ENCODE results near the gene ADCY2. TPM values are rescaled to one million over a fixed set of nuclear protein-coding genes. Genes with fewer than 3 reads are reported as not detected.

The ADCY2 gene
- total RNA-seq, 1 donor from 2014 or later, result 0.59 TPM

DNA sequence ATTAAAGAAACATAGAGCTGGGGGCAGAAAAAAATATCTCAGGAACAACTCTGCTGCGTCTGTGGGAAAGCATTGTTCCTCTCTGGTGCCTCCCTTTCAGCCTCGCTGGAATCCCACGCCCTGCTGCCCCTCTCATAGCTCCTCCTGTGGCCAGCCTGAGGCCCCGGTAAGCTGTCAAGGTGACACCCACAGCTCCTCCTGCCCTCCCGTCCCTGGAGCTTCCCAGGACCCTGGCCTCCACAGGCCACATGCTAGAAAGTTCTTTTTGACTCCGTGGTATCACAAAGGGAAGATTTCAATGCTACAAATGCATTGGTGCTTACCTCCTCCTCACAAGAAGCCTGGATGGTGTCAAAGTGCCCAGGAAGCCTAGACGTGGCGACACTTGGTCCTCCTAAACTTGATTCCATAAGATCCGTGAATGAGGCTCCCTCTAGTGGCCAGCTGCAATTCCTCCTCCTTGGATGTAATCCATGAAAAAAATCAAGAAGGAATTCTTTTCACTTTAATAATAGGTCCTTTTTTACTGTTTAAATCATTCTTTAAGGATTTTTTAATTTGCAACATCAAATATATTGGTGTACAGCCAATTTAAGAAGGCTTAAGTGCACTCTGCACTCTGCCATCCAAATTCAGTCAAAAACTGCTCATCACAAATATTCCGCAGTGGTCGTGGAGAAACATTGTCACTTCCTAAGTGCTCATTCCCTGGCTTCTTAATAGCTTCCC, 350.1 kb downstream of the ADCY2 start:
- peaks cover 4% of the 10 kb centered on the region for H3K27me3 ChIP-seq (ENCODE audit: low read depth)
- intact Hi-C loops (cut with DNase I), result no loop called here
- ATAC-seq, result peak; percentile 64 to 77
- no peak overlapping the region for H3K27ac ChIP-seq
- H3K9me3 ChIP-seq, result no peaks in the 10 kb centered on the region
- H3K4me1 ChIP-seq, result no peaks in the 10 kb centered on the region
- H3K36me3 ChIP-seq, result no peaks in the 10 kb centered on the region
- peak; percentile 67 for DNase-seq
- no peak overlapping the region for H3K4me3 ChIP-seq
- TF ChIP-seq CTCF (IDR thresholded peaks at IDR 0.05), result peak; percentile 86

- DNase-seq, result no peak
- no peak for TF ChIP-seq CTCF (IDR thresholded peaks at IDR 0.05)
- H3K9me3 ChIP-seq, result no peaks in the 10 kb centered on the region
- H3K4me3 ChIP-seq, result no peak overlapping the region
- H3K36me3 ChIP-seq, result no peaks in the 10 kb centered on the region
- peak; percentile 61 to 80 for ATAC-seq
- H3K4me1 ChIP-seq, result no peaks in the 10 kb centered on the region
- no peak overlapping the region for H3K27ac ChIP-seq
- peaks cover 4% of the 10 kb centered on the region for H3K27me3 ChIP-seq (ENCODE audit: low read depth)
- intact Hi-C loops (cut with DNase I), result no loop called here
Observed at GRCh38 chr5:7747728-7748127, 351.8 kb downstream of the ADCY2 start.

GRCh38 chr5:7749626-7750025, 353.7 kb downstream of the ADCY2 start:
- Histone ChIP-seq H3K4me3 (no peak overlapping the region), H3K9me3 (no peaks in the 10 kb centered on the region), H3K27me3 (ENCODE audit: low read depth) (peaks cover 5% of the 10 kb centered on the region), H3K4me1 (no peaks in the 10 kb centered on the region), H3K36me3 (no peaks in the 10 kb centered on the region), H3K27ac (no peak overlapping the region)
- no peak for TF ChIP-seq CTCF (IDR thresholded peaks at IDR 0.05)
- DNase-seq (no peak), ATAC-seq (no peak)
- intact Hi-C loops (cut with DNase I), result no loop called here

DNA sequence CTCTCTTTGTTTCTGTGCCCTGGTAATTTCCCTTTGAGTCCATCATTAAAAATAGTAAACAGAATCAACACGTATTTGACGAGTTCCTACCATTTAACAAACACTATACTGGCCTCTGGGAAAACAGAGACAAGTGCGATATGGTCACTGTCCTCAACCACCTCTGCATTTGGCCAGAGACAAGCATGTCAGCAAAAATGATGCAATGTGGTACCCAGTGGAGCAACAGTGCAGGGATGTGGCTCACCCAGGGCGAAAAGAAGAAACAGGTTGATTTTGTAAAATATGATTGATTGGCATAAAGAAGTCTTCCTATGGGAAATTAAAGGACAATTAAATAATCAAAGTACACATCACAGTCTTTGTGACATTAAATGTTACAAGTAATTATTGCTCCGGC, 355.9 kb downstream of the ADCY2 start:
- Histone ChIP-seq H3K36me3 (no peaks in the 10 kb centered on the region), H3K9me3 (no peaks in the 10 kb centered on the region), H3K4me1 (no peaks in the 10 kb centered on the region), H3K27me3 (ENCODE audit: low read depth) (peaks cover 6% of the 10 kb centered on the region), H3K27ac (no peak overlapping the region), H3K4me3 (no peak overlapping the region)
- ATAC-seq (no peak), DNase-seq (no peak)
- no peak for TF ChIP-seq CTCF (IDR thresholded peaks at IDR 0.05)
- intact Hi-C loops (cut with DNase I), result no loop called here

DNA sequence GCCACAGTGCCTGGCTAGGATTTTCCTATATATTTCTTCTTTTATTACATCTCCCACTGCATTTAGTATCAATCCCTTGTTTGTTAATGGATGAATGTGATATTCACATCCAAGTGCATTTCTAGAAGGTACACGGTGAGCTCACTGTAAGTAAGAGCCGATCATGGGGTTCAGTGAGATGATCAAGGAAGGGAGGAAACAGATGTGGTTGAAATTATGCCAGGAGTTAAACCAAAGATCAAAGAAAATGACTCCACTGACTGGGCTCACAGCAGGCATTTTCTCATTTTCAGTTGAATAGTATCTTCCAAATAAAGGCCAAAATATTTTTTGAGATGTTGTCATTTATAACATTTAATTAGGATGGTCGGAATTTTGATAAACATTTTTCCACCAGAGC, 357.2 kb downstream of the ADCY2 start:
- no peak for TF ChIP-seq CTCF (IDR thresholded peaks at IDR 0.05)

More for the DNA sequence above, 357.2 kb downstream of the ADCY2 start:
- Histone ChIP-seq H3K27ac (no peak overlapping the region), H3K4me3 (no peak overlapping the region), H3K4me1 (no peaks in the 10 kb centered on the region), H3K27me3 (ENCODE audit: low read depth) (peaks cover 6% of the 10 kb centered on the region), H3K9me3 (no peaks in the 10 kb centered on the region), H3K36me3 (no peaks in the 10 kb centered on the region)
- ATAC-seq (no peak), DNase-seq (no peak)
- intact Hi-C loops (cut with DNase I), result no loop called here
